Pancreas (tissue), 10 donors: Measurements from ENCODE around the gene PCDHA9. TPM values are rescaled to one million over a fixed set of nuclear protein-coding genes. Genes with fewer than 3 reads are reported as not detected.
A peak's percentile ranks its signal among the peaks of the same experiment; 100 is the strongest.
"Not testable (repeated sequence)": the region's sequence is repeated elsewhere in the genome, so short reads cannot be mapped to it uniquely, and the experiment has no call there.

Source experiments
- ATAC-seq, 4 donors: fragments of 200-7000 bp; cut with Tn5 transposase; one replicate each; pipeline versions ENCODE4 v1.8.0 to v1.9.1; 2020; ENCODE audit warnings: mild to moderate bottlenecking in 4 of 4, moderate library complexity in 4 of 4
- DNase-seq, 6 donors: peaks; one replicate each; pipeline ENCODE4 v3.0.0-alpha.2; 2020
- FAIRE-seq: peaks from 2 replicates; lab custom pipeline; 2012; peaks lifted over from hg19 to GRCh38; lab: Jason Lieb, UNC
- H3K27ac ChIP-seq, 4 donors: fragments of 200-600 bp; sonication (generic); 1 replicate in 3 of 4; 2 replicates in 1 of 4; pipeline versions ENCODE4 v1.5.0 to v1.8.0; 2020
- H3K27me3 ChIP-seq, 4 donors: fragments of 200-600 bp; one replicate each; pipeline ENCODE4 v1.8.0; 2021
- H3K36me3 ChIP-seq, 3 donors: fragments of 200-600 bp; sonication (generic) in 1 of 3; one replicate each; pipeline versions ENCODE4 v1.5.0 to v1.8.0; 2020 to 2021
- H3K4me1 ChIP-seq, 3 donors: fragments of 200-600 bp; one replicate each; pipeline ENCODE4 v1.8.0; 2021
- H3K4me3 ChIP-seq, 4 donors: fragments of 200-600 bp; sonication (generic) in 2 of 4; one replicate each; pipeline versions ENCODE4 v1.5.0 to v1.8.0; 2020 to 2021
- H3K9me3 ChIP-seq, 4 donors: fragments of 200-600 bp; one replicate each; pipeline ENCODE4 v1.8.0; 2021
- CTCF ChIP-seq, 4 donors: fragments of 200-600 bp; sonication (generic) in 3 of 4; IDR thresholded peaks; one replicate each; pipeline versions ENCODE4 v1.5.0 to v1.8.0; 2021; ENCODE audit warnings: antibody characterized with exemption in 4 of 4
- whole genome bisulfite sequencing, 2 donors: extraction: QIAGEN DNeasy Blood & Tissue Kit; methylation state at CpG; one replicate each; pipeline ENCODE4 v1.1.7; 2013; 5-methylcytosine and 5-hydroxymethylcytosine counted together
- intact Hi-C, 3 donors: fragments of 100-400 bp; cut with DNase I; formaldehyde crosslinking; loops; one replicate each; pipeline versions ENCODE4 v1.11.1 to v1.14.2; 2022
- polyA plus RNA-seq, 2 donors: library from polyadenylated mRNA; stranded (reverse); fragments of 200-250 nt; gene quantifications; one replicate each; pipeline ENCODE4 v1.2.3, GENCODE V29; 2013
- total RNA-seq, 6 donors: library from RNA; stranded (reverse); fragmentation: NEBNext Ultra II Directional in 4 of 6; extraction: Animal tissue kit (Norgen Biotek cat#: 25700) in 4 of 6; gene quantifications; one replicate each; pipeline versions ENCODE4 v1.2.1 to v1.2.4, GENCODE V29; 2021 to 2023
- donor health status: healthy with polysubstance abuse.
- donor health status: DM: no; HTN: no; CAD: no; lungs with moderate emphysema.
- donor health status: DM: no; HTN: no; CAD: no.
- donor health status: control.
- donor health status: control.
- donor health status: Bipolar disorder and iron deficiency.
- donor health status: DM: yes; HTN: yes; CAD: no.
- donor health status: DM: no; HTN: no; CAD: no.
- donor health status: DM: no; HTN: no; CAD: no.
- donor health status: DM: yes; HTN: yes; CAD: no.

The PCDHA9 gene
- total and polyA plus RNA-seq, 8 donors = 0.12 to 0.55 (median 0.22) TPM; not detected in 1

GRCh38 chr5:140833993-140834392 is 14.2 kb upstream of the PCDHA9 start, which contains the start of gene PCDHA7:
PCDHA7 (plus strand) TSS chr5:140834269; CDS start chr5:140834384, 115 bp downstream.
- no peak for TF ChIP-seq CTCF (IDR thresholded peaks at IDR 0.05)
- WGBS, 2 donors = 4 to 8% methylated on average over 8 of the region's 8 CpGs
- H3K4me1 ChIP-seq = no peaks in the 10 kb centered on the region
- H3K27me3 ChIP-seq = no peaks in the 10 kb centered on the region
- FAIRE-seq = no peak
- no peak within 1 kb of the TSS for H3K4me3 ChIP-seq
- DNase-seq = no peak
- intact Hi-C loops = no loop called here
- H3K27ac ChIP-seq = no peak within 1 kb of the TSS
- H3K9me3 ChIP-seq = peaks cover 0 to 3% (median 0%) of the 10 kb centered on the region in 4 donors
- ATAC-seq = peak in 1 of 4 donors; percentile 61
- no peaks in the 10 kb centered on the region for H3K36me3 ChIP-seq

GRCh38 chr5:140834439-140835008 is 13.7 kb upstream of the PCDHA9 start:
- FAIRE-seq, intact Hi-C loops, H3K27ac ChIP-seq, H3K27me3 ChIP-seq, DNase-seq, H3K4me1 ChIP-seq, H3K4me3 ChIP-seq, H3K9me3 ChIP-seq, H3K36me3 ChIP-seq: not testable (repeated sequence)
- ATAC-seq = peak in 1 of 4 donors; percentile 41
- WGBS, 2 donors = 13 to 15% methylated on average over 26 of the region's 38 CpGs

DNA sequence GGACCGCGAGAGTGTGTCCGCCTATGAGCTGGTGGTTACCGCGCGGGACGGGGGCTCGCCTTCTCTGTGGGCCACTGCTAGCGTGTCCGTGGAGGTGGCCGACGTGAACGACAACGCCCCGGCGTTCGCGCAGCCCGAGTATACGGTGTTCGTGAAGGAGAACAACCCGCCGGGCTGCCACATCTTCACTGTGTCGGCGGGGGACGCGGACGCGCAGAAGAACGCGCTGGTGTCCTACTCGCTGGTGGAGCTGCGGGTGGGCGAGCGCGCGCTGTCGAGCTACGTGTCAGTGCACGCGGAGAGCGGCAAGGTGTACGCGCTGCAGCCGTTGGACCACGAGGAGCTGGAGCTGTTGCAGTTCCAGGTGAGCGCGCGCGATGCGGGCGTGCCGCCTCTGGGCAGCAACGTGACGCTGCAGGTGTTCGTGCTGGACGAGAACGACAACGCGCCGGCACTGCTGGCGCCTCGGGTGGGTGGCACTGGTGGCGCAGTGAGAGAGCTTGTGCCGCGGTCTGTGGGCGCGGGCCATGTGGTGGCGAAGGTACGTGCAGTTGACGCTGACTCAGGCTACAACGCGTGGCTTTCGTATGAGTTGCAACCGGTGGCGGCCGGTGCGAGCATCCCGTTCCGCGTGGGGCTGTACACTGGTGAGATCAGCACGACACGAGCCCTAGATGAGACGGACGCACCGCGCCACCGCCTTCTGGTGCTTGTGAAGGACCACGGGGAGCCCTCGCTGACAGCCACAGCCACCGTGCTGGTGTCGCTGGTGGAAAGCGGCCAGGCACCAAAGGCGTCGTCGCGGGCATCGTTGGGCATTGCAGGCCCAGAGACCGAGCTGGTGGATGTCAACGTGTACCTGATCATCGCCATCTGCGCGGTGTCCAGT is 12.3 kb upstream of the PCDHA9 start:
- H3K4me1 ChIP-seq = no peaks in the 10 kb centered on the region
- ATAC-seq (no peak), FAIRE-seq (no peak), DNase-seq (peak in 1 of 6 donors; percentile 53)
- no peak overlapping the region for H3K27ac ChIP-seq
- H3K36me3 ChIP-seq = no peaks in the 10 kb centered on the region
- WGBS, 2 donors = 32 to 37% methylated on average over 103 of the region's 103 CpGs
- intact Hi-C loops = no loop called here
- TF ChIP-seq CTCF (IDR thresholded peaks at IDR 0.05) = no peak
- peaks cover 0 to 3% (median 0%) of the 10 kb centered on the region in 4 donors for H3K9me3 ChIP-seq
- no peak overlapping the region for H3K4me3 ChIP-seq
- no peaks in the 10 kb centered on the region for H3K27me3 ChIP-seq

GRCh38 chr5:140840978-140841962 is 6.9 kb upstream of the PCDHA9 start, which contains the start of gene PCDHA8:
PCDHA8 (plus strand) TSS chr5:140841187; CDS start chr5:140841322, 135 bp downstream.
- no peak within 1 kb of the TSS for H3K4me3 ChIP-seq
- intact Hi-C loops = no loop called here
- no peaks in the 10 kb centered on the region for H3K9me3 ChIP-seq
- no peak within 1 kb of the TSS for H3K27ac ChIP-seq
- H3K36me3 ChIP-seq = no peaks in the 10 kb centered on the region
- peak in 1 of 4 donors; percentile 81 for ATAC-seq
- WGBS, 2 donors = 14 to 19% methylated on average over 44 to 47 of the region's 47 CpGs
- no peaks in the 10 kb centered on the region for H3K4me1 ChIP-seq
- TF ChIP-seq CTCF (IDR thresholded peaks at IDR 0.05) = no peak
- FAIRE-seq = no peak
- no peaks in the 10 kb centered on the region for H3K27me3 ChIP-seq
- no peak for DNase-seq
